ENCODE data around the gene HOTAIR.

DNA sequence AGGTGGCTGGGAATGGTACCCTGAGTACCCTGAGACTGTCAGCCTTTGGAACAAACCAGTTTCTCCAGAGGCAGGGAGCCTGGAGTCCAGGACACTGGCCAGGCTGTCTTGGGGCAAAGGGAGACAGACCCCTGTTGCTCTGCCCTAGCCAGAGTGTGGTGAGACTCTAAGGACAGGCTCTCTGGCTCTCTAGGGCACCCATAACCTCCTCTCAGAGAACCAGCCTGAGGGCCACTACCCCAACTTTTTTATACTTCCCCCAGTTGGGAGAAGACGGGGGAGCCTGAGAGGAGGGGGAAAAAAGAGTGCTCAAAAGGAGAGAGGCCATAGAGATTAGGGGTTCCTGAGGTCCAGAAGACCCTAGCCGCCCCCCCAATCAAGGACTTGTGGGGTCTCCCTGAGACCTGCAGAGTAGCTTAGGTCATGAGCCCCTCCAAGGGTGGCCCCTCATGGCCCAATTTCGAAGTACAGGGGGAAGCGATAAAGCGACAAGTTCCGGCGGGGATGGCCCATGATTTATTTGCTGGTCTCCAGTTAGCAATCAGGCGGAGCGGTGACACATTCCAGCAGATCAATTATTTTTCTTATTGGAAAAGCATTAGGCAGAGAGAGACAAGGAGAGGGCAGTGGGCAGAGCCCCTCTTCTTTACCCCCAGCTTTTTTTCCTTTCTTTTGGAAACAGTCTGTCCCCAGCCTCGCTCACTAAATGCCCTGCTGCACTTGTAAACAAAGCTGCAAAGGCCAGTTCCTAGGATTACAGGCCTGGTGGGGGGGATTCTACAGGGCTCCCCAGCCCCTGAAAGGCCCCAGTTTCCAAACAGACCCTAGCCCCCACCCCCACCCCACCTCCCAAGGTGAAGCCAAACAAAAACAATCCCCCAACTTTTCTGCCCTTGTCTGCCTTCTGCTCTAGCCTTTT lies 35.6 kb upstream of the HOTAIR start:
- TF ChIP-seq, protein P1, sequence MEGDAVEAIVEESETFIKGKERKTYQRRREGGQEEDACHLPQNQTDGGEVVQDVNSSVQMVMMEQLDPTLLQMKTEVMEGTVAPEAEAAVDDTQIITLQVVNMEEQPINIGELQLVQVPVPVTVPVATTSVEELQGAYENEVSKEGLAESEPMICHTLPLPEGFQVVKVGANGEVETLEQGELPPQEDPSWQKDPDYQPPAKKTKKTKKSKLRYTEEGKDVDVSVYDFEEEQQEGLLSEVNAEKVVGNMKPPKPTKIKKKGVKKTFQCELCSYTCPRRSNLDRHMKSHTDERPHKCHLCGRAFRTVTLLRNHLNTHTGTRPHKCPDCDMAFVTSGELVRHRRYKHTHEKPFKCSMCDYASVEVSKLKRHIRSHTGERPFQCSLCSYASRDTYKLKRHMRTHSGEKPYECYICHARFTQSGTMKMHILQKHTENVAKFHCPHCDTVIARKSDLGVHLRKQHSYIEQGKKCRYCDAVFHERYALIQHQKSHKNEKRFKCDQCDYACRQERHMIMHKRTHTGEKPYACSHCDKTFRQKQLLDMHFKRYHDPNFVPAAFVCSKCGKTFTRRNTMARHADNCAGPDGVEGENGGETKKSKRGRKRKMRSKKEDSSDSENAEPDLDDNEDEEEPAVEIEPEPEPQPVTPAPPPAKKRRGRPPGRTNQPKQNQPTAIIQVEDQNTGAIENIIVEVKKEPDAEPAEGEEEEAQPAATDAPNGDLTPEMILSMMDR (IDR thresholded peaks at IDR 0.05; ENCODE audit: extremely low read depth in 1 of 2, insufficient read depth in 1 of 2, low read depth in 1 of 2, low read length in 2 of 2), result no peak
- TF ChIP-seq, protein P2, sequence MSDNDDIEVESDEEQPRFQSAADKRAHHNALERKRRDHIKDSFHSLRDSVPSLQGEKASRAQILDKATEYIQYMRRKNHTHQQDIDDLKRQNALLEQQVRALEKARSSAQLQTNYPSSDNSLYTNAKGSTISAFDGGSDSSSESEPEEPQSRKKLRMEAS (IDR thresholded peaks at IDR 0.05; ENCODE audit: insufficient read depth, insufficient read length), result no peak
- TF ChIP-seq POLR2A (IDR thresholded peaks at IDR 0.05; ENCODE audit: low read depth, low read length) (no peak), MYC (IDR thresholded peaks at IDR 0.05; ENCODE audit: low read depth, low read length) (no peak), EZH2 (IDR thresholded peaks at IDR 0.05; ENCODE audit: borderline replicate concordance, low read depth, low read length, severe bottlenecking) (no peak), POLR2AphosphoS5 (IDR thresholded peaks at IDR 0.05; ENCODE audit: insufficient read depth, low read depth, low read length) (no peak), FOS (IDR thresholded peaks at IDR 0.05; ENCODE audit: borderline replicate concordance, insufficient read depth, low read length) (no peak), JUN (IDR thresholded peaks at IDR 0.05; ENCODE audit: borderline replicate concordance, insufficient read depth, insufficient read length, low read depth) (no peak)
